Fibroblast of the aortic adventitia (primary cell): ENCODE results near the gene CXXC5. TPM values are rescaled to one million over a fixed set of nuclear protein-coding genes. Genes with fewer than 3 reads are reported as not detected.
A peak's percentile ranks its signal among the peaks of the same experiment; 100 is the strongest.

ENCODE experiments used
- DNase-seq: peaks from one replicate; pipeline ENCODE4 v3.0.0-alpha.2; 2010; ENCODE audit warnings: low read depth
- H3K4me3 ChIP-seq: 2 replicates; pipeline ENCODE4 v1.5.1; 2011; ENCODE audit warnings: low read depth, mild to moderate bottlenecking, control low read depth, low read length, moderate library complexity
- total RNA-seq: library from RNA; depleted of rRNA; stranded (reverse); fragments of >200 nt; gene quantifications from 2 replicates; pipeline ENCODE4 v1.2.3, GENCODE V29; 2012; ENCODE audit warnings: low replicate concordance
- TF ChIP-seq, protein P1 (sequence below): IDR thresholded peaks from 2 replicates; pipeline ENCODE4 v1.5.1; 2011; ENCODE audit warnings: mild to moderate bottlenecking, low read length, control low read depth, inconsistent platforms; ENCODE audit not compliant: insufficient read depth

The CXXC5 gene
- total RNA-seq, 1 donor: 75.9 TPM

- TF ChIP-seq, protein P1, sequence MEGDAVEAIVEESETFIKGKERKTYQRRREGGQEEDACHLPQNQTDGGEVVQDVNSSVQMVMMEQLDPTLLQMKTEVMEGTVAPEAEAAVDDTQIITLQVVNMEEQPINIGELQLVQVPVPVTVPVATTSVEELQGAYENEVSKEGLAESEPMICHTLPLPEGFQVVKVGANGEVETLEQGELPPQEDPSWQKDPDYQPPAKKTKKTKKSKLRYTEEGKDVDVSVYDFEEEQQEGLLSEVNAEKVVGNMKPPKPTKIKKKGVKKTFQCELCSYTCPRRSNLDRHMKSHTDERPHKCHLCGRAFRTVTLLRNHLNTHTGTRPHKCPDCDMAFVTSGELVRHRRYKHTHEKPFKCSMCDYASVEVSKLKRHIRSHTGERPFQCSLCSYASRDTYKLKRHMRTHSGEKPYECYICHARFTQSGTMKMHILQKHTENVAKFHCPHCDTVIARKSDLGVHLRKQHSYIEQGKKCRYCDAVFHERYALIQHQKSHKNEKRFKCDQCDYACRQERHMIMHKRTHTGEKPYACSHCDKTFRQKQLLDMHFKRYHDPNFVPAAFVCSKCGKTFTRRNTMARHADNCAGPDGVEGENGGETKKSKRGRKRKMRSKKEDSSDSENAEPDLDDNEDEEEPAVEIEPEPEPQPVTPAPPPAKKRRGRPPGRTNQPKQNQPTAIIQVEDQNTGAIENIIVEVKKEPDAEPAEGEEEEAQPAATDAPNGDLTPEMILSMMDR: peak; percentile 30
- no peak overlapping the region for H3K4me3 ChIP-seq
- DNase-seq: no peak
Measured at GRCh38 chr5:139670369-139671095, 22.4 kb downstream of the CXXC5 start.

DNA sequence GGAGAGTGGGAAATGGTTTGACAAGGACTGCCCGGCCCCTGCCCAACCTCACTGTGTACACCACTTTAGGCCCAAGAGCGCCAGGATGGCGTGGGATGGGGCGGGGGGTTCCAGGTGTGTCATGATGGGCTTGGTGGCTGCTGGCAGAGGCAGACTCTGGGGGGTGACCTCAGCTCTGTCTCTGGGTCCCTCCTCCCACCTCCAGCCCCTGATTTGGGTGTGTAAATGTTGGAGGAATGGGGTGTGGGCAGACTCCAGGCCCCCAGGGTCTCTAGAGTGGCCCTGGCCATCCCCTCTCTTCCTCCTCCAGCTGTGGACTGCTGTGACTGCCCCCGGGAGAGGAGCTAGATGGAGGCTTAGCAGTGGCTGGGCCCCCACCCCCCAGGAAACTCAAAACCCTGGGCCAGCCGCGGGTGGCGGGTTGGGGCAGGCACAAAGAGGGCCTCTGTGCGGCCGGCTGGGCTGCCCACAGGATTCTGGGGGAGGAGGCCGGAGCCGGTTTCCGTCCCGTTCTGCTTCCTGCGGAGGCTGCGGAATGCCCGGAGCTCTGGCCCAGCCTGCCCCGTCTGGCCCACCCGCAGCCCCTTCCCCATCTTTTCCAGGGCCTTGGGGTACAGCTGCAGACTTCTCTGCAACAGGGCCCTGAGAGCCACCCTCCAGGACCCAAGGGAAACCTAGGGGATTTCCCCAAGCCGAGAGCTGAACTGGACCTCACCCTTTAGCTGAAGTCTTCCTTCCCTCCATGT is 23.1 kb downstream of the CXXC5 start:
- no peak for DNase-seq
- TF ChIP-seq, protein P1: no peak
- H3K4me3 ChIP-seq: no peak overlapping the region

DNA sequence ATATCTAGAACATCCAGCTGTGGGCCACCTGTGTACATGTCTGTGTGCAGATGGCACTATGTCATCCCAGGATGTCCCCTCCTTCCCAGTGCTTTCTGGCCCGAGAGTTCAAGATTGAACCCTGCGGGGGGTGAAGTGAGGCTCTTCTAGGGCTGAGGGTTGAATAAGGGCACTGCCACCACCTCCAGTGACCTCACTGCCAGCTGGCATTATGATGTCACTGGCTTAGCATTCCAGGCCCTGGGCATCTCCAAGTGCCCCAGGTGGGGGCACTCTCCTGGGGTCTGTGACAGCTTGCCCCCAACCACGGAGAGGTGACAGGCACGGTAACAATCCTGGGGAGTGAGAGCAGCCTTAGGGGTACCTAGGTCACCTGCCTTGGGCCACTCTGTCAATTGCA is 27.1 kb downstream of the CXXC5 start:
- no peak overlapping the region for H3K4me3 ChIP-seq
- TF ChIP-seq, protein P1: no peak
- no peak for DNase-seq

- no peak overlapping the region for H3K4me3 ChIP-seq
- DNase-seq: no peak
- TF ChIP-seq, protein P1: no peak
Measured at GRCh38 chr5:139675825-139676224, 27.7 kb downstream of the CXXC5 start.

- TF ChIP-seq, protein P1: no peak
- H3K4me3 ChIP-seq: no peak overlapping the region
- no peak for DNase-seq
Measured at GRCh38 chr5:139676406-139676805, 28.3 kb downstream of the CXXC5 start.

DNA sequence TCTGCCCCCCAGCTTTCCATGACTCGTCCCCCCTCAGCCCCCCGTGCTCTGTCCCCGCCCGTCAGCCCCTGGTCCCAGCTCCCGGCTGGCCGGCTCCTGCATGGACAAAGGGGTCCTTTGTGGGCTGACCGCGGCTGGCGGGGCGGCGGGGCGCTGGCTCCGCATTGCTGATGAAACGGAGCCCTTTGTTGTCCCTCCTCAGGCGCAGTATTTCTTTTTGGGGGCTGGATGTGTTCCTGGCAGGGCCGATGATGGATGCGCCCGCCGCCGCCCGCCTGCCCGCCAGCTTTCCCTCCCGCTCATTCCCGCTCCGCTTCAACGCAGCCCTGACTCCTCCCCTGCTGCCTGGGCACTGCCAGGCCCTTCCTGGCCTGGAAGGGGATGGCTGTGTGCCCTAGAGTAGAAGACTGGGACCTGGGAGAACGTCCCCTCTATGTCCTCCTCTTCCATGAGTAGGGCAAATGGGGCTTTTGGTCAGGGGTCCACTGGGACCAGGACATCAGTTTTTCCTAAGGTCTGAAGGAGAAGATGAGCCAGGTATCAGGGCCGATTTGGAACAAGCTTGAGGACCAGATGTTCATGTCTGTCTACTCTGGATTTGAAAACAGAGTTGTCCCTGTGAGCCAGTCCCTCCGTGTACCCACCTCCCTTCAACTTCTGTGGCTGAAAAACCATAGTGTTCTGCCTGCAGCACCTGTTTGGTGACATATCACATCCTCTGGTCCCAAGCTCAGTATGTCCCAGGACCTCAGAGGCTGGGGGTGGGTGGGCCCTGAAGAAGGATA is 29.0 kb downstream of the CXXC5 start:
- no peak overlapping the region for H3K4me3 ChIP-seq
- TF ChIP-seq, protein P1: no peak
- no peak for DNase-seq
